Germinal center (tissue), 1 donor: ENCODE measurements around the gene TMEM14B.
"Not testable (repeated sequence)": the region's sequence is repeated elsewhere in the genome, so short reads cannot be mapped to it uniquely, and the experiment has no call there.

Experiments used
- DNase-seq: peaks from one replicate; pipeline ENCODE4 v3.0.0; 2012; ENCODE audit warnings: mixed read lengths, low spot score

TMEM14B gene

GRCh38 chr6:10747251-10747972, at the start of gene TMEM14B:
Gene TMEM14B, plus strand, starts transcription at chr6:10747805. Its CDS starts 1,441 bp downstream, at chr6:10749246.
- DNase-seq = peak; percentile 99

GRCh38 chr6:10713962-10714361, 33.6 kb upstream of the TMEM14B start:
- no peak for DNase-seq

- no peak for DNase-seq
Measured at GRCh38 chr6:10719296-10719963, 28.2 kb upstream of the TMEM14B start.

- DNase-seq = no peak
Measured at GRCh38 chr6:10719964-10720264, 27.7 kb upstream of the TMEM14B start.

- peak; percentile 27 for DNase-seq
Measured at GRCh38 chr6:10720265-10720959, 27.2 kb upstream of the TMEM14B start.

- not testable (repeated sequence) for DNase-seq
Measured at GRCh38 chr6:10720960-10721849, 26.4 kb upstream of the TMEM14B start.

GRCh38 chr6:10721850-10722569, 25.6 kb upstream of the TMEM14B start:
- no peak for DNase-seq

GRCh38 chr6:10722570-10722819, 25.1 kb upstream of the TMEM14B start:
- DNase-seq = no peak

- peak; percentile 93 for DNase-seq
Measured at GRCh38 chr6:10722820-10723566, 24.6 kb upstream of the TMEM14B start, which contains the start of gene TMEM14C. Gene TMEM14C, plus strand, starts transcription at chr6:10723070. Its CDS starts 1,544 bp downstream, at chr6:10724614.

- DNase-seq = no peak
Measured at GRCh38 chr6:10723567-10723881, 24.1 kb upstream of the TMEM14B start.

- DNase-seq = no peak
Measured at GRCh38 chr6:10725044-10725443, 22.6 kb upstream of the TMEM14B start.

- no peak for DNase-seq
Measured at GRCh38 chr6:10725716-10726115, 21.9 kb upstream of the TMEM14B start.

GRCh38 chr6:10730254-10730653, 17.4 kb upstream of the TMEM14B start:
- DNase-seq = no peak

GRCh38 chr6:10733151-10733715, 14.4 kb upstream of the TMEM14B start:
- DNase-seq = no peak

GRCh38 chr6:10733863-10734262, 13.7 kb upstream of the TMEM14B start:
- no peak for DNase-seq

- no peak for DNase-seq
Measured at GRCh38 chr6:10736731-10737130, 10.9 kb upstream of the TMEM14B start.

- no peak for DNase-seq
Measured at GRCh38 chr6:10740061-10740460, 7.5 kb upstream of the TMEM14B start.

- not testable (repeated sequence) for DNase-seq
Measured at GRCh38 chr6:10741643-10742042, 6.0 kb upstream of the TMEM14B start.

GRCh38 chr6:10742251-10742650, 5.4 kb upstream of the TMEM14B start:
- DNase-seq = no peak

GRCh38 chr6:10743515-10743914, 4.1 kb upstream of the TMEM14B start:
- DNase-seq = no peak

GRCh38 chr6:10745116-10745515, 2.5 kb upstream of the TMEM14B start:
- DNase-seq = no peak
